IPS-18a (cell line): ENCODE data around the gene SLC38A5.

Source experiments
- H3K27ac ChIP-seq: one replicate; pipeline ENCODE4 v1.5.1; 2013; ENCODE audit warnings: low read length
- H3K27me3 ChIP-seq: one replicate; pipeline ENCODE4 v1.6.1; 2013; ENCODE audit warnings: mild to moderate bottlenecking, low read length; ENCODE audit not compliant: control insufficient read depth, insufficient read depth
- H3K36me3 ChIP-seq: one replicate; pipeline ENCODE4 v1.6.1; 2013; ENCODE audit warnings: low read depth, low read length; ENCODE audit not compliant: control insufficient read depth
- H3K4me1 ChIP-seq: one replicate; pipeline ENCODE4 v1.6.1; 2013; ENCODE audit warnings: low read depth, low read length; ENCODE audit not compliant: control insufficient read depth
- H3K4me3 ChIP-seq: one replicate; pipeline ENCODE4 v1.5.1; 2013; ENCODE audit warnings: low read length
- H3K9ac ChIP-seq: one replicate; pipeline ENCODE4 v1.6.1; 2013; ENCODE audit warnings: mild to moderate bottlenecking, low read length, moderate library complexity
- H3K9me3 ChIP-seq: one replicate; pipeline ENCODE4 v1.6.1; 2013; ENCODE audit warnings: low read depth, low read length; ENCODE audit not compliant: control insufficient read depth

Gene SLC38A5

GRCh38 chrX:48490661-48491060, 20.6 kb upstream of the SLC38A5 start:
- Histone ChIP-seq H3K9me3 (peaks cover 17% of the 10 kb centered on the region), H3K27me3 (no peaks in the 10 kb centered on the region), H3K4me3 (no peak overlapping the region), H3K36me3 (no peaks in the 10 kb centered on the region), H3K27ac (no peak overlapping the region), H3K9ac (no peak overlapping the region), H3K4me1 (no peaks in the 10 kb centered on the region)

DNA sequence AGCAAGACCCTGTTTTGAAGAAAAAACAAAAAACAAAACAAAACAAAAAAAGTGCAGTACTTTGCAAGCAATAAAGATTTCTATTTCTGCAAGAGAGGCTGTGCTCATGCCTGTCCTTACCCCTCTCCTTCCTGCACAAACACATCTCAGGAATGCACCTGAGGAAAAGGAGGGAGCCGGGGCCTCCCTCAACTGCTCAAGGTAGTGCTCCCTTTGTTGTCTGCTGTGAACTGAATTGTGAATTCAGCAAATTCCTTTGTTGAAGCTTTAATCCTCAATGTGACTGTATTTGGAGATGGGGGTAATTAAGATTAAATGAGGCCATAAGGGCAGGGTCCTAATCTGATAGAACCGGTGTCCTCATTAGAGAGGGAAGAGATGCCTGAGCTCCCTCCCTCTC, 19.8 kb upstream of the SLC38A5 start:
- Histone ChIP-seq H3K36me3 (no peaks in the 10 kb centered on the region), H3K27ac (no peak overlapping the region), H3K4me1 (no peaks in the 10 kb centered on the region)

GRCh38 chrX:48489296-48489695, 19.2 kb upstream of the SLC38A5 start:
- H3K9me3 ChIP-seq = peaks cover 19% of the 10 kb centered on the region
- no peak overlapping the region for H3K9ac ChIP-seq
- no peaks in the 10 kb centered on the region for H3K36me3 ChIP-seq
- no peaks in the 10 kb centered on the region for H3K4me1 ChIP-seq
- H3K27me3 ChIP-seq = no peaks in the 10 kb centered on the region
- H3K27ac ChIP-seq = no peak overlapping the region
- no peak overlapping the region for H3K4me3 ChIP-seq

More for the DNA sequence above, 19.8 kb upstream of the SLC38A5 start:
- Histone ChIP-seq H3K9me3 (peaks cover 19% of the 10 kb centered on the region), H3K27me3 (no peaks in the 10 kb centered on the region), H3K9ac (no peak overlapping the region), H3K4me3 (no peak overlapping the region)

- Histone ChIP-seq H3K36me3 (peaks cover 4% of the 10 kb centered on the region), H3K27me3 (no peaks in the 10 kb centered on the region), H3K4me3 (no peak overlapping the region), H3K9me3 (peaks cover 19% of the 10 kb centered on the region), H3K27ac (no peak overlapping the region), H3K9ac (no peak overlapping the region), H3K4me1 (no peaks in the 10 kb centered on the region)
These were observed 18.0 kb upstream of the SLC38A5 start for GRCh38 chrX:48488034-48488433.

GRCh38 chrX:48487362-48487798, 17.3 kb upstream of the SLC38A5 start:
- Histone ChIP-seq H3K9me3 (peaks cover 19% of the 10 kb centered on the region), H3K27me3 (no peaks in the 10 kb centered on the region), H3K27ac (no peak overlapping the region), H3K9ac (no peak overlapping the region), H3K36me3 (peaks cover 11% of the 10 kb centered on the region), H3K4me1 (no peaks in the 10 kb centered on the region), H3K4me3 (no peak overlapping the region)

DNA sequence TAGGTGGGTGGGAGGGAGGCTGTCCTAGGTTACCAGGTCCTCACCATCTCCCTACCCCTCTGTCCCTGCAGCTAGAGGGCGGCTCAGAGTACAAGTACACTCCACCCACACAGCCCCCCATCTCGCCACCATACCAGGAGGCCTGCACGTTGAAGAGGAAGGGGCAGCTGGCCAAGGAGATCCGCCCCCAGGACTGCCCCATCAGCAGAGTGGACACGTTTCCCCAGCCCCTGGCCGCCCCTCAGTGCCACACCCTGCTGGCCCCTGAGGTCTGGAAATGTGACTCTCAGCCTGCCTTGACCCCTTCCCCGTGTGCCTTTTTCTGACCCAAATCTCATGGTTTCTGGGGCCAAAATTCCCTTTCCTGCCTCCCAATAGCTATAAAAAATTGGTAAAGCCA, 12.5 kb upstream of the SLC38A5 start:
- Histone ChIP-seq H3K4me3 (no peak overlapping the region), H3K27me3 (no peaks in the 10 kb centered on the region), H3K36me3 (peaks cover 26% of the 10 kb centered on the region), H3K4me1 (no peaks in the 10 kb centered on the region), H3K27ac (no peak overlapping the region), H3K9me3 (peaks cover 14% of the 10 kb centered on the region), H3K9ac (no peak overlapping the region)

GRCh38 chrX:48480583-48480982, 10.5 kb upstream of the SLC38A5 start:
- Histone ChIP-seq H3K9ac (no peak overlapping the region), H3K36me3 (peaks cover 26% of the 10 kb centered on the region), H3K4me1 (no peaks in the 10 kb centered on the region)

DNA sequence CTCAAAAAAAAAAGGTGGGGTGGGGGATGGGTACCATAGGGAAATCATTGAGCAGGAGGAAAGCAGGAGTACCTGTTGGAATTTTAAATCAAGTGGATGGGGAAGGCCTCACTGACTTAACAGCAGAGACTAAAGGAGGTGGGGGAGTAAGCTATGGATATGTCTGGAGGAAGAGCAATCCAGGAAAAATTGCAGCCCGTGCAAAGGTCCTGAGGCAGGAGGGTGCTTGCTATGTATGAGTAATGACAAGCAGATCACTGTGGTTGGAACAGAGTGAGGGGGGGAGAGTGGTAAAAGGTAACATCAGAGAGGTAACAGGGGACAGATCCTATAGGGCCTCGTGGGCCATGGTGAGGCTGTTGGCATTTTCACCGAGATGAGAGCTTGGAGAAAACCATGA, 10.1 kb upstream of the SLC38A5 start:
- Histone ChIP-seq H3K9ac (no peak overlapping the region), H3K4me1 (no peaks in the 10 kb centered on the region), H3K27me3 (no peaks in the 10 kb centered on the region), H3K9me3 (peaks cover 11% of the 10 kb centered on the region), H3K27ac (no peak overlapping the region), H3K36me3 (peaks cover 26% of the 10 kb centered on the region), H3K4me3 (no peak overlapping the region)

More at GRCh38 chrX:48480583-48480982, 10.5 kb upstream of the SLC38A5 start:
- Histone ChIP-seq H3K9me3 (peaks cover 12% of the 10 kb centered on the region), H3K27me3 (no peaks in the 10 kb centered on the region), H3K27ac (no peak overlapping the region), H3K4me3 (no peak overlapping the region)

DNA sequence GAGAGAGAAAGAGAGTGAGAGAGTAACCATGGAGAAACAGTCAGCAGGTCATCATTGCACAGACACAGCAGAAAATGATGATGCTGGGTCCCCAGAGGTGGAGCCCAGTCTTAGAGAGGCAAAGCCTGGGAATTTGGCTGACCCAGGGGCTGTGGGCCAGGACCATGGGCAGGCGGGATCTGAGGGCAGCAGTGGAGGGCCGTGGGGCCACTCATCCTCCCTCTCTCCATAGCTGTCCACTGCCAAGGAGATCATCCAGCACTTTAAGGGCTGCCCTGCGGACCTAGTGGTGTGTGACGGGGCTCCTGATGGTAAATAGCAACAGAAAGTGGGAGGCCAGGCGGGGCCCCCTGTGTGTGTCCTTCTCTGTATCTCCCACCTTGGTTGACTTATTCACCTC, 8.7 kb upstream of the SLC38A5 start:
- Histone ChIP-seq H3K27ac (no peak overlapping the region), H3K36me3 (peaks cover 26% of the 10 kb centered on the region), H3K9ac (no peak overlapping the region), H3K4me1 (no peaks in the 10 kb centered on the region), H3K27me3 (no peaks in the 10 kb centered on the region), H3K4me3 (no peak overlapping the region), H3K9me3 (peaks cover 11% of the 10 kb centered on the region)

DNA sequence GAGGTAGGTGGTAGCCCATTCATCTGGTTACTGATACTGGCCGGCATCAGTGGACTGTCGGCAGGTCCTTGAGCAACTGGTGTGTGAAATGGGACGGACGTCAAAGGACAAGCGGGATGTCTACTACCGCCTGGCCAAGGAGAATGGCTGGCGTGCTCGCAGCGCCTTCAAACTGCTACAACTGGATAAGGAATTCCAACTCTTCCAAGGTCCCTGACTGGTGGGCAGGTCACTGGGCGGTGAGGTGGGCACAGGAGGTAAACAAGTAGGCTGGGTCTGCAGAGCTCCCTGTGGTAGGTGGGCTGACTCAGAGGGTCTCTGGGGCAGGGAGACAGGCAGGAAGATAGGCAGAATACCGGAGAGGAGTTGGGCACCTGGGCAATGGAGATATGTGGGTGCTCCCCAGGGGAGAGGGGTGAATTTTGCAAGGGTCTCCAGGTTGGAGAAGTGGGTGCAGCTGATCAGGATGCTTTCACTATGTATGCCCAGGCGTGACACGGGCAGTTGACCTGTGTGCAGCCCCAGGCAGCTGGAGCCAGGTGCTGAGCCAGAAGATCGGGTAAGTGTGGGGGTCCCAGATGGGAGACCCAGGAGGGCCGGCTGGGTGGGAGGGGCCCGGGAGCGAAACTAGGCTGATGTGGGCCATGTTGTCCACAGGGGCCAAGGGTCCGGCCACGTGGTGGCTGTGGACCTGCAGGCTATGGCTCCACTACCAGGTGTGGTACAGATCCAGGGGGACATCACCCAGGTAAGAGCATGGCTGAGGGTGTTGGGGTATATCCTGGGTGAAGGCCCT, 8.1 kb upstream of the SLC38A5 start:
- Histone ChIP-seq H3K27me3 (no peaks in the 10 kb centered on the region), H3K4me1 (peaks cover under 1% of the 10 kb centered on the region), H3K9me3 (peaks cover 11% of the 10 kb centered on the region), H3K36me3 (peaks cover 23% of the 10 kb centered on the region), H3K9ac (no peak overlapping the region), H3K4me3 (no peak overlapping the region), H3K27ac (no peak overlapping the region)

- H3K4me3 ChIP-seq = peak overlapping the region; percentile 87
- no peaks in the 10 kb centered on the region for H3K27me3 ChIP-seq
- H3K36me3 ChIP-seq = peaks cover 12% of the 10 kb centered on the region
- H3K9me3 ChIP-seq = peaks cover 11% of the 10 kb centered on the region
- H3K9ac ChIP-seq = peak overlapping the region; percentile 58
- no peak overlapping the region for H3K27ac ChIP-seq
- peaks cover 8% of the 10 kb centered on the region for H3K4me1 ChIP-seq
These were observed 6.9 kb upstream of the SLC38A5 start for GRCh38 chrX:48476919-48477318.
